Suppressor macrophage (primary cell): ENCODE measurements around the gene PIP4K2B.
A peak's percentile ranks its signal among the peaks of the same experiment; 100 is the strongest.
"Not testable (repeated sequence)": the region's sequence is repeated elsewhere in the genome, so short reads cannot be mapped to it uniquely, and the experiment has no call there.

Experiments used
- DNase-seq, 4 experiments: peaks; one replicate each; pipeline ENCODE4 v3.0.0-alpha.2; 2020 to 2022

The PIP4K2B gene

DNA sequence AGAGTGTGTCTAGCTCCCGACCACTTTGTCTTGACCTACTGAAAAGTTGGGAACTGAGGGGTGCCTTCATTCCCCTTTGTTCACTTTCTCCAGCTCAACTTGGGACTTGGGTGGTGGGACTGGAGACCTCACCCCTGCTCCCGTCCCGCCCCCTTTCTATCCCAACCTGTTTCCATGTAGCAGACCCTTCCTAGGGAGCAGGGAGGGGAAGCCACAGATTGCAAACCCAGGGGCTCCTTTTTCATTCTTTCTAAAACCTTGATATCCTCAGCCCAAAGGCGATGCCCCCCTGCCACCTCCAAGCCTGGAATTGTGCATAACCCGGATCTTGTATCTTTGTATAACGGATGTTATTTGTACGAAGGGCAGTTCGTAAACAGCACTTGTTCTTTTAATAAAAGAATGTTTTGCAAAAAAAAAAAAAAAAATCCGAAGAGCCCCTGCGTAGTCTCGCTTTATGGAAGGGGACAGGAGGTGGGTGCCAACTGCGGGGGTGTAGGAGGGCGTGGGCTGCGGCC is 69.9 kb downstream of the PIP4K2B start:
- DNase-seq, result no peak

DNA sequence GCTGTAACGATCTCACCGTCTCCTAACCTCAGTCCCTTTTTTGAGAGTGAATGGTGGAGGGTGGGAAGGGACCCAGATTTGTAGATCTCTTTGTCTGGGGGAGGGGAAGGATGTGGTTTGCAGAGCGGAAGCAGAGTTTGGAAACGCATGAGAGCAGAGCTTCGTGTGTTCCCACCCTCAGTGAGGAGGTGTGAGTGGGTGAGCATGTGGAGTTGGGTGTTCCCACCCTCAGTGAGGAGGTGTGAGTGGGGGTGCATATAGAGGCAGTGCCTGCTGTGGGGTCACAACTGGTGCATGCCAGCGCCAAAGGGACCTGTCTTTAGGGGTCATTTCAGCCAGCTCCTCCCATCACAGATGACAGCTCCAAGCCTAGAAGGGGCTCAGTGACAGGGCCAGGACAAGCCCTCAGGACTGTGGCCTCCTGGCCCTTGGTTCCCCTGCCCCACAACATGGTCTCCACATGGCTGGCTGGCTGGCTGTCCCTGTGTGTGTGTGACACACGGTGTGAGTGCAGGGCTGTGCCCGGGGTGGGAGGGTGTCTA is 71.0 kb downstream of the PIP4K2B start:
- DNase-seq, result peak in 3 of 4 experiments; percentile 46 to 64 (median 51)

DNA sequence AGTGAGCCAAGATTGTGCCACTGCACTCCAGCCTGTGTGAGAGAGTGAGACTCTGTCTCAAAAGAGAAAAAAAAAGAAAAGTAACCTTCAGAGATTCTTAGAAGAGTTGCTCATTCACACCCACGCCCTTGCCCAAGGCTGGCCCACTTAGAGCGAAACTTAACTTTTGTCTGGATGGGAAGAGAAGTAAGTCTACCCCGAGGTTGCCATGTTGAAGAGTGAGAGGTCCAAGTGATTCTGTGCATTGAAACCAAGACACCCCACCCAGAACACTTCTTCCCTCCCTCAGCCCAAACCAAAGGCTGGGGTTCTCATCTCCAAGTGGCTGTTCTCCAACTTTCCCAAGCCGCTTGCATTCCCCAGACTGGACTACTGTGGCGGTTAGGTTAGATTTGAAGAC is 71.6 kb downstream of the PIP4K2B start:
- peak in 3 of 4 experiments; percentile 46 to 62 (median 54) for DNase-seq

DNA sequence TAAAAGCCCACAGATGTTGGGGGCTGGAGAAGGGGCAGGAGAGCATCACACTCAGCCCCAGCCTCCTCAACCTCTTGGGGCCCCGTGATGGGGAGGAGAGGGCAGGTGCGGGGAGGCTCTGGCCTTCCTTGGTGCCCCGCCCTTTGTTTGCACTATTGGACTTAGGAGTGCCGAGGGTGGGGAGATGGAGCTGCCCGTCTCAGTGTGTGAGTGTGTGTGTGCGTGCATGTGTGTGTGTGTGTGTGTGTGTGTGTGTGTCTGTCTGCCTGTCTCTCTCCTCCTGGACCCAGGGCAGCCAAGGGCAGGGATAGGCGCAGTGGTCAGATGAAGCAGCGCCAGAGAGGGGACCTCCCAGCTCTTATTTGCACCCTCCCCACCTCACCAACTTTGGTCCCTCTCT is 73.2 kb downstream of the PIP4K2B start:
- not testable (repeated sequence) for DNase-seq

DNA sequence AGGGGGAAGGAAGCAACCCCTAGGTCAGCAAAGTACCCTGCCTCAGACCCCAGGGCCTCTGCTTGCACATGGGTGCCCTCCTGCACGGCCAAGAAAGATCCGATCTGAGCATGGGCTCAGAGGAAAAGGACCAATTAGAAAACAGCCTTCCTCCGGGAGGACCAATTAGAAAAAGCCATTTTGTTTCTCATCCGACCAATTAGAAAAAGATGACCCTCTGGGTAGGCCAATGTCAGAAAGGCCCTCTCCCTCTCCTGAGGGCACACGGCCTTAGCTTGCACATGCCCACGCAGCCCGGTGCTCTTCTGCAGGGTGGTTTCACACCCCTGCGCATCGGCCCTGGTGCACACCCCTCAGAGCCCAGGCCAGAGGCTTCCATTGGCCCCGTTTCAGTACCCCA is 74.3 kb downstream of the PIP4K2B start:
- DNase-seq, result no peak

DNA sequence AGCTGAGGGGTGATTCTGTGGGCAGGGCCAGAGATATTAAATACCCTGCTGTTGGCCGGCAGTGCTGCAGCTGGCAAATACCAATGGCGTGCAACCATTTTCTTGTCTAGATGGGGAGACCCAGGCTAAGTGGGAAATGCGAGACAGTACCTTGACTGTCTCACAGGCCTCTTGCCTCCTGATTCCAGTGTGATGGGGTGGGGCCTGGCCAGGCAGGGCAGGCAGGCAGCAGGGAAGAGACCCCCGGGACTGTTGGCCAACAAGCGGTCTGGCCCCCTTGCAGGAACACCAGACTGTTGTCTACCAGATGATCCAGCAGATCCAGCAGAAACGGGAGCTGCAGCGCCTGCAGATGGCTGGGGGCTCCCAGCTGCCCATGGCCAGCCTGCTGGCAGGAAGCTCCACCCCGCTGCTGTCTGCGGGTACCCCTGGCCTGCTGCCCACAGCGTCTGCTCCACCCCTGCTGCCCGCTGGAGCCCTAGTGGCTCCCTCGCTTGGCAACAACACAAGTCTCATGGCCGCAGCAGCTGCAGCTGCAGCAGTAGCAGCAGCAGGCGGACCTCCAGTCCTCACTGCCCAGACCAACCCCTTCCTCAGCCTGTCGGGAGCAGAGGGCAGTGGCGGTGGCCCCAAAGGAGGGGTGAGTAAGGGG is 74.9 kb downstream of the PIP4K2B start:
- peak in 2 of 4 experiments; percentile 34 to 37 for DNase-seq

DNA sequence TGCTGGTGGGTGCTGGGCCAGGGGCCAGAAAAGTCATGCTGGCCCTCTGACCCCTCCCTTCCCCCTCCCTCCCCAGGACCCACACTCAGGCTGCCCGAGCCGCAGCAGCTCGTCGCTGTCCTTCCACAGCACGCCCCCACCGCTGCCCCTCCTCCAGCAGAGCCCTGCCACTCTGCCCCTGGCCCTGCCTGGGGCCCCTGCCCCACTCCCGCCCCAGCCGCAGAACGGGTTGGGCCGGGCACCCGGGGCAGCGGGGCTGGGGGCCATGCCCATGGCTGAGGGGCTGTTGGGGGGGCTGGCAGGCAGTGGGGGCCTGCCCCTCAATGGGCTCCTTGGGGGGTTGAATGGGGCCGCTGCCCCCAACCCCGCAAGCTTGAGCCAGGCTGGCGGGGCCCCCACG is 77.6 kb downstream of the PIP4K2B start:
- no peak for DNase-seq

DNA sequence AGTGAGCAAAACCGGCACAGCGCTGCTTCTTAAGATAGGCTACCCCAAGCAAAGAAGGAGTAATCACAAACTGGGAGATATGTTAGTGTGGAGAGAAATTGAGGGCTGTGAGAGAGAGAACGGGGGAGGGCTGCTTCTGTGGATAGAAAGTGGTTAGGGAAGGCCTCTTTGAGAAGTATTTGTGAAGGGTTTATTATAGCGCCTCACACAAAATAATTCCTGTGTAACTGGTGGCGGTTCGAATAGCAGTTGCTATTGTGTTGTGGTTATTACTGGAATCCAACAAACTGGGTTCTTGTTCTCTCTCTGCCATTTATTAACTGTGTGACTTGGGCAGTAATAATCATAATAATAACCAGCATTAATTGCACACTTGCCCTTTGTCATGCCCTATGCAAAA is 78.4 kb downstream of the PIP4K2B start:
- DNase-seq, result no peak

DNA sequence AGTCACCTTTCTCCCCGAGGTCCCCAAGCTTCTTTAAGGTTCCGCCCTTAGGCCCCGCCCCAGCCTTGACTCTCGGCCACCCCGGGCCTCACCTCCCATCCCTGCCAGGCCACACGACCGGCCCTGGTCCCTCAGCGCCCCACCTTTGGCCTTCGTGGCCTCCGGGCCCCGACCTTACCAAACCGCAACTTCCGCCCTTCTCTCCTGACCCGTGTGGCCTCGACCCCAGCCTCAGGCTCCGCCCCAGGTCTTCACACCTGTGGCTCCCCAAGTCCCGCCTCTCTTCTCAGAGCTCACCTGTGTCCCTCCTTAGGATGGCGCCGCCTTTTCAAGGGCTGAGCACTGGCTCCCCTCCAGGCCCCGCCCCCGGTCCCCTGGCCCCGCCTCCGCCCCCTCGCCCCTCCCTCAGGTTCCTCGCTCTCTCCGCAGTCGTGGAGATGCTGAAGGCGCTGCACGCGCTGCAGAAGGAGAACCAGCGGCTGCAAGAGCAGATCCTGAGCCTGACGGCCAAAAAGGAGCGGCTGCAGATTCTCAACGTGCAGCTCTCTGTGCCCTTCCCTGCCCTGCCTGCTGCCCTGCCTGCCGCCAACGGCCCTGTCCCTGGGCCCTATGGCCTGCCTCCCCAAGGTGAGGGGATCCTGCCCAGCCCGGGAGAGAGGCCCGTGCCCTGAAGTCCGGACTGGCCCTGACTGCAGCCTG is 79.3 kb downstream of the PIP4K2B start:
- DNase-seq, result no peak

DNA sequence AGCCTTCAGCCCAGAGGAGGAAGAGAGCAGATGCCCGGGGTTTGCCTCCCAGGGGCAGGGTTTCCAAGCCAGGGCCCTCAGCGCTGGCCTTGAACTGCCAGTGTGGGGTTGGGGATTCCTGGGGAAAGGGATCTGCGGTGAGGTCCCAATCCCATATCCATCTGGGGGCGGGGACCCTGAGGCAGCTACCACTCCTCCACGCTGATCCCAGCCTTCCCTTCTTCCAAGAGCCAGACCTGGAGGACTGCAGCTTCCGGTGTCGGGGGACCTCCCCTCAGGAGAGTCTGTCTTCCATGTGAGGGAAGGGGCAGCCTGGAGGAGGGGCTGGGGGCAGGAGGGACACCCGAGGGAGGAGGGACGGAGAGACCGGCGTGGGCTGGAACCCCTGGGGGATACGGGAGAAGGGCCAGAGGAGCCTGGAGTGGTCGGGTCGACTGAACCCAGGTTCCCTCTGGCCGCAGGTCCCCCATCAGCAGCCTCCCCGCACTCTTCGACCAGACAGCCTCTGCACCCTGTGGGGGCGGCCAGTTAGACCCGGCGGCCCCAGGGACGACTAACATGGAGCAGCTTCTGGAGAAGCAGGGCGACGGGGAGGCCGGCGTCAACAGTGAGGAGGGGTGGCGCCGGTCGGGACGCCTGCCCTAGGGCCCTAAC is 79.9 kb downstream of the PIP4K2B start:
- DNase-seq, result no peak

DNA sequence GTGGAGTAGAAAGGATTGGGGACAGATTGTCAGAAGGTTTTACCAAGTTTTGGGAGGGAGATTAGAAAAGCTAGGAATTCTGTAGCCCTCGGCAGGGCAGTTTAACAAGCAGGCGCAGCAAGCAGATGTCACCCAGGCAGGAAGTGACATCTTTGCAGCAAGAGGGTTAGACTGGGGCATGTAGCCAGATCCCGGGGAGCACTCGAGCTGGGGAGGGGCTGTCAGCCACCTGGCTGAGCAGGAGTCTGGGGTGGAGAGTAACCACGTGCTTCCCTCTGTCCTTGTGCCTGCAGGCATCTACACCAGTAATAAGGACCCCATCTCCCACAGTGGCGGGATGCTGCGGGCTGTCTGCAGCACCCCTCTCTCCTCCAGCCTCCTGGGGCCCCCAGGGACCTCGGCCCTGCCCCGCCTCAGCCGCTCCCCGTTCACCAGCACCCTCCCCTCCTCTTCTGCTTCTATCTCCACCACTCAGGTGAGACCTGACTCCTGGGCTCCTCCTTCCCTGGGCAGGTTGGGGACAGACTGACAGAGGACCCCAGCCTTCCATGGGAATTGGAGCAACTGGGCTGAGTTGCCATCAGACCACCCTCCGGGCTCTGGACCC is 82.1 kb downstream of the PIP4K2B start:
- DNase-seq, result no peak

DNA sequence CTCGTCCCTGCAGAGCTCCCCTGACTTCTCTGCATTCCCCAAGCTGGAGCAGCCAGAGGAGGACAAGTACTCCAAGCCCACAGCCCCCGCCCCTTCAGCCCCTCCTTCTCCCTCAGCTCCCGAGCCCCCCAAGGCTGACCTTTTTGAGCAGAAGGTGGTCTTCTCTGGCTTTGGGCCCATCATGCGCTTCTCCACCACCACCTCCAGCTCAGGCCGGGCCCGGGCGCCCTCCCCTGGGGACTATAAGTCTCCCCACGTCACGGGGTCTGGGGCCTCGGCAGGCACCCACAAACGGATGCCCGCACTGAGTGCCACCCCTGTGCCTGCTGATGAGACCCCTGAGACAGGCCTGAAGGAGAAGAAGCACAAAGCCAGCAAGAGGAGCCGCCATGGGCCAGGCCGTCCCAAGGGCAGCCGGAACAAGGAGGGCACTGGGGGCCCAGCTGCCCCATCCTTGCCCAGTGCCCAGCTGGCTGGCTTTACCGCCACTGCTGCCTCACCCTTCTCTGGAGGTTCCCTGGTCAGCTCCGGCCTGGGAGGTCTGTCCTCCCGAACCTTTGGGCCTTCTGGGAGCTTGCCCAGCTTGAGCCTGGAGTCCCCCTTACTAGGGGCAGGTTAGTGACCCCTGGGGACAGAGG is 82.9 kb downstream of the PIP4K2B start:
- DNase-seq, result no peak
